HCT116 (cell line): ENCODE data around the gene GRIK5. TPM values are rescaled to one million over a fixed set of nuclear protein-coding genes. Genes with fewer than 3 reads are reported as not detected.

Experiments used
- ATAC-seq: fragments of 200-7000 bp; cut with Tn5 transposase; 2 replicates; pipeline ENCODE4 v1.9.1; 2020; ENCODE audit warnings: mild to moderate bottlenecking, moderate library complexity
- BruUV-seq: library from RNA; stranded (reverse); fragments of 400-500 nt; replicated peaks from 2 replicates; lab custom pipeline; 2021; lab: Mats Ljungman, UMichigan
- CTCF ChIA-PET: fragments of 300-600 bp; sonication (Branson Sonifier 250); formaldehyde crosslinking; loops from one replicate; lab custom pipeline; 2021; ENCODE audit warnings: antibody characterized with exemption; lab: Charles Lee
- POLR2A ChIA-PET: fragments of 300-600, 350-600 bp; sonication (Branson Sonifier 250); formaldehyde crosslinking; loops from one replicate; lab custom pipeline; 2021; ENCODE audit warnings: antibody characterized with exemption; lab: Charles Lee
- RAD21 ChIA-PET, 2 experiments: fragments of 300-600 bp; sonication (Branson Sonifier 250); formaldehyde crosslinking; loops; one replicate each; lab custom pipeline; 2023; ENCODE audit warnings: low total read pairs in 2 of 2; ENCODE audit not compliant: uncharacterized antibody in 2 of 2, unreplicated experiment in 2 of 2, low non-redundant PET in 1 of 2; lab: Charles Lee
- DNase-seq: peaks from one replicate; pipeline ENCODE4 v3.0.0-alpha.2; 2010; ENCODE audit warnings: low read depth, low spot score
- H2AFZ ChIP-seq: fragments of 200-600 bp; shearing (Covaris generic), sonication (generic); 2 replicates; pipeline ENCODE4 v1.6.1; 2017; ENCODE audit warnings: low read depth, mixed run types, mixed read lengths, antibody characterized with exemption, low read length; ENCODE audit not compliant: poor library complexity, severe bottlenecking
- H3K27ac ChIP-seq: 2 replicates; pipeline ENCODE4 v1.5.1; 2012; ENCODE audit warnings: low read depth, low read length
- H3K27me3 ChIP-seq: fragments of 200-600 bp; sonication (generic); 2 replicates; pipeline ENCODE4 v1.6.1; 2016; ENCODE audit warnings: mixed run types, low read length, mixed read lengths; ENCODE audit not compliant: insufficient read depth
- H3K36me3 ChIP-seq, 2 experiments: fragments of 200-500 bp in 1 of 2; fragments of 200-600 bp in 1 of 2; sonication (Bioruptor generic) in 1 of 2; sonication (generic) in 1 of 2; 2 replicates each; pipeline versions ENCODE4 v1.5.1 to v1.6.1; 2014 to 2016; ENCODE audit warnings: low read length in 2 of 2, inconsistent platforms in 1 of 2, mixed read lengths in 1 of 2, mixed run types in 1 of 2; ENCODE audit not compliant: insufficient read depth in 2 of 2, control insufficient read depth in 1 of 2
- H3K4me1 ChIP-seq, 2 experiments: fragments of 200-600 bp in 1 of 2; sonication (generic) in 1 of 2; 2 replicates each; pipeline versions ENCODE4 v1.5.1 to v1.6.1; 2012 to 2017; ENCODE audit warnings: low read length in 2 of 2, inconsistent platforms in 1 of 2, mild to moderate bottlenecking in 1 of 2, mixed read lengths in 1 of 2, mixed run types in 1 of 2, moderate library complexity in 1 of 2; ENCODE audit not compliant: insufficient read depth in 2 of 2, control insufficient read depth in 1 of 2
- H3K4me2 ChIP-seq: fragments of 200-600 bp; sonication (generic); 2 replicates; pipeline ENCODE4 v1.6.1; 2017; ENCODE audit warnings: mixed run types, low read length, mixed read lengths
- H3K4me3 ChIP-seq, 2 experiments: fragments of 200-600 bp in 1 of 2; sonication (generic) in 1 of 2; replicated peaks in 1 of 2; 2 replicates each; pipeline ENCODE4 v1.5.1; 2011 to 2016; ENCODE audit warnings: low read length in 2 of 2, control low read depth in 1 of 2, low read depth in 1 of 2, mild to moderate bottlenecking in 1 of 2, mixed read lengths in 1 of 2, mixed run types in 1 of 2
- H3K79me2 ChIP-seq: fragments of 200-600 bp; sonication (generic); 2 replicates; pipeline ENCODE4 v1.6.1; 2017; ENCODE audit warnings: mild to moderate bottlenecking, mixed run types, low read length, moderate library complexity, mixed read lengths; ENCODE audit not compliant: insufficient read depth
- H3K9ac ChIP-seq: fragments of 200-600 bp; sonication (generic); 2 replicates; pipeline ENCODE4 v1.6.1; 2016; ENCODE audit warnings: low read length, mixed read lengths
- H3K9me2 ChIP-seq: fragments of 200-600 bp; sonication (generic), shearing (Covaris generic); 2 replicates; pipeline ENCODE4 v1.6.1; 2017; ENCODE audit warnings: mixed run types, mild to moderate bottlenecking, moderate library complexity; ENCODE audit not compliant: insufficient read depth
- H3K9me3 ChIP-seq, 2 experiments: fragments of 200-500 bp in 1 of 2; fragments of 200-600 bp in 1 of 2; sonication (Bioruptor generic) in 1 of 2; sonication (generic) in 1 of 2; 2 replicates each; pipeline ENCODE4 v1.6.1; 2014 to 2017; ENCODE audit warnings: low read length in 2 of 2, mixed read lengths in 2 of 2, inconsistent platforms in 1 of 2, low read depth in 1 of 2, mild to moderate bottlenecking in 1 of 2, mixed run types in 1 of 2, moderate library complexity in 1 of 2; ENCODE audit not compliant: control insufficient read depth in 1 of 2, insufficient read depth in 1 of 2
- H4K20me1 ChIP-seq: fragments of 200-600 bp; sonication (generic), shearing (Covaris generic); 2 replicates; pipeline ENCODE4 v1.6.1; 2017; ENCODE audit warnings: mixed run types, mild to moderate bottlenecking, moderate library complexity; ENCODE audit not compliant: insufficient read depth
- CBX3 ChIP-seq: IDR thresholded peaks from 2 replicates; pipeline ENCODE4 v1.6.1; 2012; ENCODE audit warnings: low read depth
- CEBPB ChIP-seq: IDR thresholded peaks from 2 replicates; pipeline ENCODE4 v1.6.1; 2012; ENCODE audit warnings: low read depth
- CTCF ChIP-seq, 3 experiments: fragments of 200-600 bp in 1 of 3; sonication (generic) in 1 of 3; IDR thresholded peaks in 2 of 3; conservative IDR thresholded peaks in 1 of 3; 2 replicates each; pipeline ENCODE4 v1.5.1; 2012 to 2017; ENCODE audit warnings: low read depth in 2 of 3, low read length in 2 of 3, antibody characterized with exemption in 1 of 3, borderline replicate concordance in 1 of 3, control low read depth in 1 of 3, mild to moderate bottlenecking in 1 of 3, mixed read lengths in 1 of 3, mixed run types in 1 of 3, moderate library complexity in 1 of 3; ENCODE audit not compliant: insufficient read depth in 1 of 3
- FOSL1 ChIP-seq: IDR thresholded peaks from 2 replicates; pipeline ENCODE4 v1.6.1; 2012; ENCODE audit warnings: low read depth
- JUND ChIP-seq: IDR thresholded peaks from 2 replicates; pipeline ENCODE4 v1.6.1; 2012
- MAX ChIP-seq: IDR thresholded peaks from 2 replicates; pipeline ENCODE4 v1.6.1; 2012
- RAD21 ChIP-seq: IDR thresholded peaks from 2 replicates; pipeline ENCODE4 v1.6.1; 2012; ENCODE audit warnings: low read depth, mild to moderate bottlenecking
- REST ChIP-seq: IDR thresholded peaks from 2 replicates; pipeline ENCODE4 v1.6.1; 2012; ENCODE audit warnings: low read depth
- SRF ChIP-seq: IDR thresholded peaks from 2 replicates; pipeline ENCODE4 v1.6.1; 2012; ENCODE audit warnings: low read depth
- TCF7L2 ChIP-seq: IDR thresholded peaks from 2 replicates; pipeline ENCODE4 v1.7.0; 2011; ENCODE audit warnings: borderline replicate concordance, inconsistent platforms; ENCODE audit not compliant: insufficient read depth, insufficient read length; ENCODE audit errors: extremely low read depth
- intact Hi-C: fragments of 100-400 bp; cut with micrococcal nuclease; formaldehyde crosslinking; loops from 2 replicates; pipeline ENCODE4 v1.10.0; 2022
- total RNA-seq: library from RNA; stranded (reverse); gene quantifications from one replicate; pipeline ENCODE4 v1.2.1, GENCODE V29; 2021; ENCODE audit not compliant: unreplicated experiment

Gene GRIK5
- total RNA-seq, 1 experiment from 2014 or later = 1.7 TPM

- DNase-seq = no peak
- POLR2A ChIA-PET = no interaction called here
- H2AFZ ChIP-seq = no peak overlapping the region
- no peaks in the 10 kb centered on the region for H3K79me2 ChIP-seq
- no peak for TF ChIP-seq CEBPB
- TF ChIP-seq CTCF (IDR thresholded peaks at IDR 0.05 in 2 of 3, conservative IDR thresholded peaks at IDR 0.05 in 1 of 3; ENCODE audit: borderline replicate concordance in 1 of 3, insufficient read depth in 1 of 3, low read depth in 2 of 3, low read length in 2 of 3) = no peak
- TF ChIP-seq TCF7L2 = no peak
- no peak for TF ChIP-seq MAX
- TF ChIP-seq REST = no peak
- no peak for TF ChIP-seq FOSL1
- no peak for TF ChIP-seq JUND
- no peak for TF ChIP-seq RAD21
- no peak for TF ChIP-seq SRF
- TF ChIP-seq CBX3 = no peak
- RAD21 ChIA-PET = no interaction called here
- BruUV-seq = no TSS peak
- no peak overlapping the region for H3K9ac ChIP-seq
- no peak overlapping the region for H3K27ac ChIP-seq
- no peaks in the 10 kb centered on the region for H4K20me1 ChIP-seq
- H3K9me3 ChIP-seq = no peaks in the 10 kb centered on the region
- no peaks in the 10 kb centered on the region for H3K27me3 ChIP-seq
- intact Hi-C loops = no loop called here
- no peak overlapping the region for H3K4me3 ChIP-seq
- H3K4me1 ChIP-seq = no peaks in the 10 kb centered on the region
- no peaks in the 10 kb centered on the region for H3K36me3 ChIP-seq
- CTCF ChIA-PET = no interaction called here
- no peak for ATAC-seq
- no peaks in the 10 kb centered on the region for H3K9me2 ChIP-seq
- H3K4me2 ChIP-seq = no peak overlapping the region
These were observed 101.0 kb downstream of the GRIK5 start for GRCh38 chr19:41968751-41969595.
